SU-DHL-6 (cell line): ENCODE results near the gene LTB4R2.

Experiments used
- CTCF ChIP-seq: fragments of 200-600 bp; sonication (generic); IDR thresholded peaks from one replicate; pipeline ENCODE4 v1.5.1; 2017; ENCODE audit warnings: antibody characterized with exemption, mild to moderate bottlenecking, low read length, moderate library complexity; ENCODE audit not compliant: insufficient read depth, poor library complexity, severe bottlenecking
- EZH2phosphoT487 ChIP-seq: fragments of 200-600 bp; sonication (generic), shearing (Covaris generic); conservative IDR thresholded peaks from 2 replicates; pipeline ENCODE4 v1.6.1; 2018; ENCODE audit warnings: mild to moderate bottlenecking, antibody characterized with exemption, low read length, moderate library complexity, mixed read lengths

DNA sequence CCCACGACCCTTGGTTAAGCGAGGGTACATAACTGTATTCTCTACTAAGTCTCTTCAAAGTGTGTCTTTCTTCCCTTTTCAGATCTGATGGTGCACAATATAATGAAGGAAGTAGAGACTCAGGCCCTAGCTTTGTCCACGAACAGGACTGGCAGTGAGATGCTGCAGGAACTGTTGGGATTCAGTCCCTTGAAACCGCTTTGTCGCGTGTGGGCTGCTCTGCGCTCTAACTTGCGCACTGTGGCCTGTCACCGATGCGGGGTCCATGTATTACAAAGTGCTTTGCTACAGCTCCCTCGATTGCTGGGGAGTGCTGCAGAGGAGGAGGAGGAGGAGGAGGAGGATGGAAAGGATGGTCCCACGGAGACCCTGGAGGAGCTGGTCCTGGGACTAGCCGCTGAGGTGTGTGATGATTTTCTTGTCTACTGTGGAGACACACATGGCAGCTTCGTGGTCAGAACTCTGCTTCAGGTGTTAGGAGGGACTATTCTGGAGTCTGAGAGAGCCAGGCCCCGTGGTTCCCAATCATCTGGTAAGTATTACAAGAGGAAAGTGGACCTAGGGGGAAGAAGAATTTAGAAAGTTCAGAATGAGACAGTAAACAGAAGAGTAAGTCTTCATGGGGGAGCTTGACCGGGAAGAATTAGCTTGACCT, 9.5 kb upstream of the LTB4R2 start:
- no peak for TF ChIP-seq CTCF
- no peak for TF ChIP-seq EZH2phosphoT487
